Epithelial cell of esophagus (primary cell): Measurements from ENCODE around the gene TRAP1.
"Not testable (repeated sequence)": the region's sequence is repeated elsewhere in the genome, so short reads cannot be mapped to it uniquely, and the experiment has no call there.

Experiments
- DNase-seq: peaks from one replicate; pipeline ENCODE4 v3.0.0; 2010; ENCODE audit warnings: low read depth
- H3K4me3 ChIP-seq: 2 replicates; pipeline ENCODE4 v1.5.1; 2011; ENCODE audit warnings: mild to moderate bottlenecking, low read length, control low read depth
- CTCF ChIP-seq: IDR thresholded peaks from 2 replicates; pipeline ENCODE4 v1.5.1; 2011; ENCODE audit warnings: low read depth, mild to moderate bottlenecking, low read length, control low read depth, inconsistent platforms; ENCODE audit not compliant: insufficient read depth; ENCODE audit errors: missing control alignments

TRAP1 gene

GRCh38 chr16:3611146-3611975 lies 106.0 kb downstream of the TRAP1 start, which contains the start of gene SLX4:
TSS of gene SLX4 (minus strand) at chr16:3611606. CDS start at chr16:3608964, 2,642 bp downstream.
- TF ChIP-seq CTCF, result no peak
- peak; percentile 92 for DNase-seq
- peak within 1 kb of the TSS; percentile 88 for H3K4me3 ChIP-seq

- peak overlapping the region; percentile 86 for H3K4me3 ChIP-seq
- DNase-seq, result peak; percentile 23
- no peak for TF ChIP-seq CTCF
These were observed 106.6 kb downstream of the TRAP1 start for GRCh38 chr16:3610698-3611145.

- DNase-seq, result no peak
- TF ChIP-seq CTCF, result no peak
- H3K4me3 ChIP-seq, result peak overlapping the region; percentile 86
These were observed 107.2 kb downstream of the TRAP1 start for GRCh38 chr16:3609895-3610697.

- not testable (repeated sequence) for DNase-seq, H3K4me3 ChIP-seq
These were observed 108.3 kb downstream of the TRAP1 start for GRCh38 chr16:3608976-3609375.

GRCh38 chr16:3608069-3608468 lies 109.3 kb downstream of the TRAP1 start:
- no peak for TF ChIP-seq CTCF
- H3K4me3 ChIP-seq, result no peak overlapping the region

More at GRCh38 chr16:3608069-3608468, 109.3 kb downstream of the TRAP1 start:
- no peak for DNase-seq
